Upper lobe of left lung (tissue), 6 donors: ENCODE data around the gene ELN. TPM values are rescaled to one million over a fixed set of nuclear protein-coding genes. Genes with fewer than 3 reads are reported as not detected.
"Not testable (repeated sequence)": the region's sequence is repeated elsewhere in the genome, so short reads cannot be mapped to it uniquely, and the experiment has no call there.

ENCODE experiments used
- ATAC-seq, 2 donors: fragments of 200-7000 bp; cut with Tn5 transposase; one replicate each; pipeline ENCODE4 v1.9.1; 2022; ENCODE audit warnings: mild to moderate bottlenecking in 2 of 2, moderate library complexity in 2 of 2; ENCODE audit not compliant: low FRiP score in 2 of 2
- DNase-seq, 2 donors: peaks; one replicate each; pipeline ENCODE4 v3.0.0-alpha.2; 2019 to 2020
- H3K27ac ChIP-seq, 4 donors: fragments of 200-600 bp; sonication (generic); one replicate each; pipeline ENCODE4 v1.5.1; 2016 to 2019
- H3K27me3 ChIP-seq, 4 donors: fragments of 200-600 bp; sonication (generic); one replicate each; pipeline ENCODE4 v1.5.1; 2017 to 2019
- H3K36me3 ChIP-seq, 4 donors: fragments of 200-600 bp; sonication (generic); one replicate each; pipeline ENCODE4 v1.5.1; 2016 to 2019
- H3K4me1 ChIP-seq, 4 donors: fragments of 200-600 bp; sonication (generic); one replicate each; pipeline ENCODE4 v1.5.1; 2018 to 2019
- H3K4me3 ChIP-seq, 4 donors: fragments of 200-600 bp; sonication (generic); one replicate each; pipeline ENCODE4 v1.5.1; 2017 to 2019; ENCODE audit warnings: mild to moderate bottlenecking in 2 of 4, moderate library complexity in 1 of 4
- H3K9me3 ChIP-seq, 4 donors: fragments of 200-600 bp; sonication (generic); one replicate each; pipeline ENCODE4 v1.5.1; 2018 to 2019
- CTCF ChIP-seq, 6 experiments: fragments of 450-650 bp in 4 of 6; fragments of 200-600 bp in 2 of 6; sonication (generic) in 2 of 6; IDR thresholded peaks; one replicate each; pipeline ENCODE4 v1.5.1; 2016 to 2019; ENCODE audit warnings: antibody characterized with exemption in 6 of 6
- EP300 ChIP-seq, 4 donors: sonication (generic); formaldehyde crosslinking; IDR thresholded peaks; one replicate each; pipeline ENCODE4 v1.5.1; 2017; ENCODE audit warnings: antibody characterized with exemption in 4 of 4, control low read depth in 2 of 4
- POLR2A ChIP-seq, 4 donors: fragments of 450-650 bp; IDR thresholded peaks; one replicate each; pipeline ENCODE4 v1.5.1; 2016 to 2017; ENCODE audit warnings: antibody characterized with exemption in 4 of 4, mild to moderate bottlenecking in 2 of 4
- POLR2AphosphoS5 ChIP-seq, 2 donors: sonication (generic); formaldehyde crosslinking; IDR thresholded peaks; one replicate each; pipeline ENCODE4 v1.5.1; 2017; ENCODE audit warnings: antibody characterized with exemption in 2 of 2
- WGBS, 2 donors: methylation state at CpG; one replicate each; pipeline ENCODE4 v1.1.5; 2017 to 2018; 5-methylcytosine and 5-hydroxymethylcytosine counted together
- total RNA-seq, 6 donors: library from RNA; depleted of rRNA in 4 of 6; stranded (reverse); fragments of >200 nt in 4 of 6; gene quantifications; one replicate each; pipeline versions ENCODE4 v1.1.0 to v1.2.1, GENCODE V29; 2016 to 2021
- donor health status: DM: no; HTN: no; CAD: no; lungs with moderate emphysema.
- donor health status: DM: no; HTN: yes; CAD: no; lungs with severe emphysema.

The ELN gene
- total RNA-seq, 6 donors from 2014 or later, result 24.4 to 582 (median 229) TPM

DNA sequence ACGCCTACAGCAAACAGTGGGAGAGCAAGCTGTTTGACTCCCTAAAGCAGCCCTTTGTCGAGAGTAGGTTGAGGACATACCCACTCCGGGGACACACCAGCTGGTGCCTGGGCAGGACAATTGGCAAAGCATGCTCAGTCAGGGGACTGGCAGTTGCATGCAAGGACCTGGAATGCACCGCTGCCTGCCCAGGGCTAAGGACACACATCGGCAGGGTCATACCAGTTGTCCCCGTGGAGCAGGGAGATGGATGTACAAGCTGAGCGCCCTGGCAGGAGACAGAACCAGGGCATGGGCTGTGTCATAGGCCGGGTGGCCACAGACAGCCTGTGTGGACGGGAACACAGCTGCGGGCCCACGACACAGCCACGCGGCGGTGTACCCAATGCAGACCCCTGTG lies 18.3 kb upstream of the ELN start:
- H3K36me3 ChIP-seq, result no peaks in the 10 kb centered on the region
- no peaks in the 10 kb centered on the region for H3K9me3 ChIP-seq
- DNase-seq (no peak), ATAC-seq (no peak)
- peaks cover 6 to 12% (median 10%) of the 10 kb centered on the region in 4 donors for H3K4me1 ChIP-seq
- 79 to 87% methylated on average over 8 to 14 of the region's 14 CpGs for WGBS, 2 donors
- H3K4me3 ChIP-seq, result no peak overlapping the region
- TF ChIP-seq POLR2AphosphoS5 (IDR thresholded peaks at IDR 0.05), result no peak
- no peak for TF ChIP-seq EP300 (IDR thresholded peaks at IDR 0.05)
- no peak for TF ChIP-seq POLR2A (IDR thresholded peaks at IDR 0.05)
- no peak for TF ChIP-seq CTCF (IDR thresholded peaks at IDR 0.05)
- H3K27ac ChIP-seq, result no peak overlapping the region
- H3K27me3 ChIP-seq, result no peaks in the 10 kb centered on the region

GRCh38 chr7:74010407-74010806 lies 17.6 kb upstream of the ELN start:
- Histone ChIP-seq H3K27ac (no peak overlapping the region), H3K27me3 (no peaks in the 10 kb centered on the region), H3K4me1 (peaks cover 6 to 12% (median 10%) of the 10 kb centered on the region in 4 donors), H3K9me3 (no peaks in the 10 kb centered on the region), H3K4me3 (no peak overlapping the region), H3K36me3 (no peaks in the 10 kb centered on the region)
- ATAC-seq (no peak), DNase-seq (no peak)
- WGBS, 2 donors, result 70 to 81% methylated on average over 9 to 16 of the region's 16 CpGs
- no peak for TF ChIP-seq POLR2AphosphoS5 (IDR thresholded peaks at IDR 0.05)

DNA sequence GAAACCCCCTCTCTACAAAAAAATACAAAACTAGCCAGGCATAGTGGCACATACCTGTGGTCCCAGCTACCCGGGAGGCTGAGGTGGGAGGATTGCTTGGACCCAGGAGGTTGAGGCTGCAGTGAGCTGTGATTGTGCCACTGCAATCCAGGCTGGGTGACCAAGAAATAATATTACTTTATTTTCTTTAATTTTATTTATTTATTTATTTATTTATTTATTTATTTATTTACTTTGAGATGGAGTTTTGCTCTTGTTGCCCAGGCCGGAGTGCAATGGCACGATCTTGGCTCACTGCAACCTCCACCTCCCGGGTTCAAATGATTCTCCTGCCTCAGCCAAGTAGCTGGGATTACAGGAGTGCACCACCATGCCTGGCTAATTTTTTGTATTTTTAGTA lies 16.6 kb upstream of the ELN start:
- ATAC-seq, H3K27ac ChIP-seq, H3K36me3 ChIP-seq: not testable (repeated sequence)

GRCh38 chr7:74012842-74013249 lies 15.1 kb upstream of the ELN start:
- 69 to 73% methylated on average over 7 to 13 of the region's 13 CpGs for WGBS, 2 donors
- ATAC-seq (no peak), DNase-seq (peak in 1 of 2 donors; percentile 69)
- H3K27ac ChIP-seq, result no peak overlapping the region
- H3K4me3 ChIP-seq, result no peak overlapping the region
- no peak for TF ChIP-seq EP300 (IDR thresholded peaks at IDR 0.05)
- TF ChIP-seq POLR2AphosphoS5 (IDR thresholded peaks at IDR 0.05), result no peak
- no peak for TF ChIP-seq CTCF (IDR thresholded peaks at IDR 0.05)
- H3K4me1 ChIP-seq, result no peaks in the 10 kb centered on the region
- no peaks in the 10 kb centered on the region for H3K9me3 ChIP-seq
- H3K27me3 ChIP-seq, result no peaks in the 10 kb centered on the region
- H3K36me3 ChIP-seq, result no peaks in the 10 kb centered on the region

More for the DNA sequence above, 16.6 kb upstream of the ELN start:
- H3K4me1 ChIP-seq, H3K27me3 ChIP-seq, H3K4me3 ChIP-seq, DNase-seq, H3K9me3 ChIP-seq: not testable (repeated sequence)
- WGBS, 2 donors, result 96 to 100% methylated on average over 4 of the region's 4 CpGs

- TF ChIP-seq POLR2A (IDR thresholded peaks at IDR 0.05) (no peak), CTCF (IDR thresholded peaks at IDR 0.05) (no peak), POLR2AphosphoS5 (IDR thresholded peaks at IDR 0.05) (no peak), EP300 (IDR thresholded peaks at IDR 0.05) (no peak)
- Histone ChIP-seq H3K27ac (no peak overlapping the region), H3K4me3 (no peak overlapping the region), H3K4me1 (no peaks in the 10 kb centered on the region), H3K36me3 (no peaks in the 10 kb centered on the region), H3K27me3 (no peaks in the 10 kb centered on the region), H3K9me3 (no peaks in the 10 kb centered on the region)
- peak in 1 of 2 donors; percentile 72 for DNase-seq
- peak in 1 of 2 donors; percentile 27 for ATAC-seq
- WGBS, 2 donors, result 85% methylated on average over 13 of the region's 16 CpGs; no CpG with 5 or more reads in 1 of the 2 donors
Observed at GRCh38 chr7:74013539-74014272, 14.3 kb upstream of the ELN start.

DNA sequence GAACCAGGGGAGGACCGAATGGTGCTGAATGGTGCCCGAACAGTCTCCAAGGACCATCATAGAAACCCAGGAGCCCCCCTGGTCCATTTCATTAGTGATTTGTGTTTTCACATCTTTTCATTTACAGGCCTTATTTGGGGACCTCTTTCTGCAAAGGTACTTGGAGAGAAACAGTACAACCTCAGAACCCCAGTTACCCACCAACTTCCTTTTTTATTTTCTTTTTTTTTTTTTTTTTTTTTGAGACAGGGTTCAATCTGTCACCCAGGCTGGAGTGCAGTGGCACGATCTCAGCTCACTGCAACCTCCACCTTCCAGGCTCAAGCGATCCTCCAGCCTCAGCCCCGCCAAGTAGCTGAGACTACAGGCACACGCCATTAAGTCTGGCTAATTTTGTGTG lies 13.0 kb upstream of the ELN start:
- Histone ChIP-seq H3K4me3 (no peak overlapping the region), H3K9me3 (no peaks in the 10 kb centered on the region), H3K27me3 (no peaks in the 10 kb centered on the region), H3K4me1 (no peaks in the 10 kb centered on the region), H3K36me3 (no peaks in the 10 kb centered on the region), H3K27ac (no peak overlapping the region)
- 80 to 84% methylated on average over 6 of the region's 6 CpGs for WGBS, 2 donors
- TF ChIP-seq POLR2AphosphoS5 (IDR thresholded peaks at IDR 0.05), result no peak
- no peak for TF ChIP-seq EP300 (IDR thresholded peaks at IDR 0.05)
- TF ChIP-seq CTCF (IDR thresholded peaks at IDR 0.05), result no peak
- TF ChIP-seq POLR2A (IDR thresholded peaks at IDR 0.05), result no peak
- ATAC-seq (no peak), DNase-seq (no peak)
